NCI-H1105 (cell line): ENCODE data around the gene ALDH1L1.
A peak's percentile ranks its signal among the peaks of the same experiment; 100 is the strongest.

Source experiments
- DNase-seq: peaks from one replicate; lab custom pipeline; 2025; lab: John Stamatoyannopoulos, UW

Gene ALDH1L1

DNA sequence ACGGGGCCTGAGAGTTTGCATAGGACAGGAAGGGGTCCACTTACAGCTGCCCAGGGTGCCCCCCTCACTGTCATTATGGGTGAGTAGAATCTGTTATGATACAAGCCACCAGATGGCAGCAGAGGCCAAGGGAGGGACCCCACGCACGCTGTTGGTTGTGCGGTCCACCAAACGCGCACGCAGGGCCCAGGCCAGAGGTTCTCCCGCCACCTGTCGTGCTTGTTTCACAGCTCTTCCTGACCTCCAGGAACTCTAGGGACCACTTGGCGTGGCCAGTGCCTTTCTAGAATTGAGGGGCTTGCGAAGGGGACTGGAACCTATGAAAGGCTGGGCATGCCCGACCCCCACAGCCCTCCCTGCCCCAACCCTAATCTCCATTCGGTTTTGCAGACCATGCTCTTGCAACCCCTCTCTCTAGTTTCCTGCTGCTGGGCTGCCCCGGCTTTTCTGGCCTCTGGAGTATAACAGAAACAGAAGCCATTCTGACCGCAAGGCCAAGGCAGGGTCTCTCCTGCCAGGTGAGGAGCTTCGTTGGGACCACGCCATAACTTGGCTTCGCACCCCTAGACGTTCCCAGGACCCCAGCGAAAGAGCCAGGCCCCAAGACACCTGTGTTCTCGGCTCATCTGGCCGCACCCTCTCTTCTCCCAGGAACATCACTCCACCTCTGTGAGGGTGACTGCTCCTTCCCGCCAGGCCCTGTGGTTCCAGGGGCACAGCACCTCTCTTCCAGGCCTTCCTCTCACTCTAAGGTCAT lies 46.0 kb downstream of the ALDH1L1 start:
- peak; percentile 68 for DNase-seq

DNA sequence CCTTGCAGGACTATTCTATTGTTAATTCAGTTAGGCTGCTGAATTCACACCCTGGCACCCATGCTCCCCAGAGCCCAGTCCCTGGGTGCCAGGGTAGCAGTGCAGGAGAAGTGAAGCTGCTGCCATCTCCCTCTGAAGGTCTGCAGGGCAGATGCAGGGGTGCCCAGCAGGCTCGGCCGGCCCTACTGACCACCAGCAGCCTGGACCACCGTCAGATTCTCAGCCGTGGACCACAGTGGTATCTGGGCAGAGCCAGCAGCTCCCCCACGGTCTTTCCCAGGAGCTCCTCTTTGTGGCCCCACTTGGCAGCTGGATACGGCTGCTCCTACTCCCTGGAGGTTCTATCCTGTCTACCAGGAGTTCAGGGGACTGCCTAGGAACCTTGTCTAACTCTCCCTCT lies 46.8 kb downstream of the ALDH1L1 start:
- no peak for DNase-seq

DNA sequence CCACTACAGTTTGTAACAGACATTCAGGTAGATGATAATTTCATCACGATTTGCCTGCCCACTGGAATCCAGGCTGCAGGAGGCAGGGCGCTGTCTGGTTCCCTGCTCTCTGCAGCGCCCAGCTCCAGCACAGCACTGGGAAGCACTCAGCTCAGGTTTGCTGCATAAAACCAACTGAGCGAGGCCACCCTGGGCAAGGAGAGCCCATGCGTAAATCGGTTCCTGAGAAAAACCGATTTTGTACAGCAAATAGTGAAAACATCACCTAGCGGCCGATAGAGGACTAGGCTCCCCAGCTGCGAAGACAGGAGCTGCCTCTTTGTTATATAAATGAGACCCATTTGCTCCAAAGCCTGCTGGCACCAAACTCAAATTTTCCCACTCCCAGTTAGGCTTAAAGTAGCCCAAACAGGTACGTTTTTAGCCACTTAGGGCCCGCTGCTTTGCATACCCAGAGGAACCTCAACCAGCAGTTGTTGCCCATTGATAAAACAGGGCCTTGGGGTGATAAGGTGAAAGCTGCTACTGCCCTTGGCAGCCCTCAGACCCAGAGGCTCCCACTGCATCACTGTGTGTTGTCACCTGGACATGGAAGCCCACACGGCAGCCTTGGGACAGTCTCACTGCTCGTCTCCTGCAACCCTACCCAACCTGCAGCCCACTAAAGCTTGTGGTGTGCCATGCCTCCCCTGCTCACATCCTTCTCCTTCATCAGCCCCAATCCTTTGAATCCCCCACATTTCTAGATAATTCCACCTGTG lies 47.5 kb downstream of the ALDH1L1 start:
- no peak for DNase-seq

DNA sequence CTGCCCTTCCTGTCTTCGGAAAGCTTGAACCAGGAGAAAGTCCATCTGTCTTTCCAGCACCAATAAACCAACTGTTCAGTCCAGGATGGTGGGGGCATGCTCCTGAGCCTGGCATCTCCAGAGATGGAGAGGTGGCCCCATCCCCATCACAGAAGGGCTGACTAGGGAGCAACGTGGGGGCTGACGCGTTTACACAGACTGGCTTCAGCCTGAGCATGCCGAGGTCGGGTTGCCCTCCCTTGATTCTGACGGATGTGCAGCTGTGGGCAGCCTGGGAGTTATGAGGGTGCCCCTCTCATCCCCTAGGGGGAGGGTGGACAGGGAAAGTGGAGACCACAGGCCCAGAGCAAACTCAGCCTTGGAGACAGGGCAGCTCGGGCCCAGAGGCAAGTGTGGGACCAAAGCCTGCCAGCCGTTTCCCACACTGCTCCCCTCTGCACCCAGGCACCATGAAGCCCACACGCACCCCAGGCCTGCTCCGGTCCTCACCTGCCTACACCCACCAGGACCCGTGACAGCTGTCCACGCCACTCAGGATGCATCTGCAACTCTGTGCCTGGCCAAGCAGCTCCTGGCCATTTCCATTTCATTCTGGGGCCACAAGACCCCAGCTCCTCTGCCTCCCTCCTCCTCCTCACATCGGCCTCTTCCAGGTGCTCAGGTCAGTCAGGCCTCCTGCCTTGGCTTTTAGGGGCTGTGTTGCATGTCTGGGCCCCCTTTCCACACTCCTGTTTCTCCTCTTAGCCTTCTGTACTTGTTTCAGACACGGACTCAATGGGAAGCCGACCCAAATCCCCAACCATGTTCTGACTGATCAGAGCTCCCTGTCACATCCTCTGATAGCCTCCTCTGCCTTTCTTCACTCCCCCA lies 48.3 kb downstream of the ALDH1L1 start:
- no peak for DNase-seq

DNA sequence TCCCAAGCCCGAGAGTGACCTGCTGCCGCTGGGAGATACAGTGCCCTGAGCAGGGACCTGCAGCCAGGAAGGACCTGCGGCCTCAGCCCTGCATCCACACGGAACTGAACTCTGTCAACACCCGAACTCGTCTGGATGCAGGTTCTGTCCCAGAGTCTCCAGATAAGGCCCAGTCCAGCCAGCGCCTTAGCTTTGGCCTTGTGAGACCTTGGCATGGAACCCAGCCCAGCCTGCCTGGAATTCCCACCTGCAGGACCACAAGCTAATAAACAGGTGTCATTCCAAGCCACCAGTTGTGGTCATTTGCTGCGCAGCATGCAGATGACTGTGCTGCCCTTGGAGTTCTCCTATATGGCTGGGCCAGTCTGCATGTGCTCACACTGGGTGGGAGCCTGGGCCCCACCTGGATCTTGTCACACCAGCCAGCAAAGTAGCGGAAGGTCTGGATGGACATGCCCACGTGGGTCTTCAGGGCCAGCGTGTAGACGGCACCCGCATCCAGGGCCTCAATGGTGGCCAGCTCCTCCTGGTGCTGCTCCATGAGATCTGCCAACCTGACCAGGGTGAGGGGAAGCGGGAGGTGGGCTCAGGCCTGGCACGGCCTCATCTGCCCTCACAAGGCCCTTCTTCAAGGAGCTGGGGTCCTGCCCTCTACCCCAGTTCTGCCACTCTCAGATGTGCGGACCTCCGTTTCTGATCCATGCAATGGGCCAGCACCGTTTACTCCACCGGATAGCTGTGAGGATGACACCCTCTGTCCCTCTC lies 49.2 kb downstream of the ALDH1L1 start:
- DNase-seq, result no peak

DNA sequence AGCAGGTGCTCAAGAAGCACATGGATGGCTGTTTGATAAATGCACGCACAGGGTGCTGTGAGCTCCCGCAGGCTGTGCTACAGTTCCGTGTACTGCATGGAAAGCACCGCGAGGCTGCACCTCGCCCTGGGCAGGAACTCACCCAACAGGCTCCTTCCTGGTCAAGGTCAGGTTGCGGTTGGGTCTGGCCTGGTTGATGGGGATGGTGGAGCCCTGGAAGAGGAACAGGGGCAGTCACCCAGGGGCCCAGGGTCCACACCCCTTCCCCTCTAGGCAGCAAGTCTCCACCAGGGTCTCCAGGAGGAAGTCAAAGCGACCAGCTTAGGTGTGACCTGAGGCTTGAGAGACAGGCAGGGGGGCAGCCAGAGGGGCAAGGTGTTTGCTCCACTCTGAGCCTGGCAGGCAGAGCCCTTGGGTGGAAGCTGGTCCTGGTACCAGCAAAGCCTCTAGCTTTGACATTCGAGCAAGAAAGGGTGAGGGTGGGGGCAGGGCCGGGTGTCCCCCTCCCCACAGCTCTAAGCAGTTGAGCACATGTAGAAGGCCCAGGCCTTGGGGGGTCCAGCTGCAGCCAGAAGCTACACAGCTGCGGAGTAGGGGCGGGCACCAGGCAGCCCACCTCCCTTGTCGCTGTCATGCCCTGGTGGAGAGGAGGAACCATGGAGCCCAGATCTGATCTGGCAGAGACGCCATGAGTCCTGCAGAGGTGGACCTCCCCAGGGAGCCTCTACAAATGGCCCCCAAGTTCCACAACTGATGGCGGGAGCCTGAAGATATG lies 50.1 kb downstream of the ALDH1L1 start:
- no peak for DNase-seq

DNA sequence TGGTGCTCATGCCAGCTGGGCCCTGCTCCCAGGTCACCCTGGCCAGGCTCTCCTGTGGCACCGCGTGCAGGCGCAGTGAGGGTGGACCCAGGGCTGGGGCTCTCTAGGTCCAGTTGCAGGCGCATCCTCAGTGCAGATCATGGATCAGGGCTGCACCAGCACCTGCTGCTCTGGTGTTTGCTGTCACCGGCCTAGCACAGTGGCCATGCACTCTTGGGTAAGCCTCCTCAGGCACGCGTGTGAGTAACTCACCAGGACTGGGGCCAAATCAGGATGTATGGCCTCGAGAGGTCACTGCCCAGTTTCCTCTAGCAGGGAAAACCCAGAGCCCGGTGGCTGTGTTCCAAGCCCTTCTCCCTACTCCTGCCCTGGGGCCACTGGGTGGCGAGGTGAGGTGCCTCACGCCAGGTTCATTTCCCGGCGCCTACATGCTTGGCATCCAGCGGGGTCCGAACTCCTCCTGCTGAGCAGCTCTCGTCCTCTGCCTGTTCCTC lies 50.9 kb downstream of the ALDH1L1 start:
- no peak for DNase-seq

DNA sequence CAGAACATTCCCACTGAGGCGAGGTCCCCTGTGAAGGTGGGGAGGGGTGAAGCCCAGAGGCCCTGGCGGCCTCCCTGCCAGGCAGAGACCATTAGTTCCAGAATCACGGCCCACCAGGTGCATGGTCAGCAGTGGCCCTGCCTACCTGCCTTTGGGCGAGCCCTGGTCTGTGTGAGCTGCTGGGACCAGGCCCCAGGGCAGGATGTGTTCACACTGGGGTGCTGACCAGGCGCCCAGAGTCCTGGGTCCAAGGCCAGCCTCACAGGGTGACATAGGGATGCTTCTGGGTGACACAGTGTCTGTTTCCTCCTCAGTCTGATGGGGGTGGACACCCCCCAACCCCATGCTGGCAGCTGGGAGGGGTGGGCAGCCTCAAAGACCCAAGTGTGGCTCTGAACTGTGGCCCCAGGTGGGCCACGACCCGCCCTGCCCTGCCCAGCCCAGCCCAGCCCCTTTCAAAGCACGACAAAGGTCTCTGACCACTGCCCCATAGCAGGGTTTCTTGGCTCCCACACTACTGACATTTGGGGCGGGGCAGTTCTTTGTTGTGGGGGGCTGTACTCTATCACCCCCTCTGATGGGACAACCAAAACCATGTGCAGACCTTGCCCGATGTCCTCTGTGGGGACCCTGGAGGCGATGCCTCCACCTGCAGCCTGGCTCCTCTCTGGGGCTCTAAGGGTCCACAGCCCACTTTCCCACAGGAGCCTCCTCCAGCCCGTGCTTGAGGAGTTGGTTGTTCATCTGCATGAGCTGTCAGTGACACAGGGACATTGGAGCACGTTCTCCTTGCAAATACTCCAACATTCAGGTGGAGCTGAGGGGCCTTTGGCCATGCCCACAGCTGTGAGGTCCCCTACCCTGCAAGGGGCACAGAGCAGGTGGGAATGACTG lies 51.6 kb downstream of the ALDH1L1 start:
- DNase-seq, result no peak

DNA sequence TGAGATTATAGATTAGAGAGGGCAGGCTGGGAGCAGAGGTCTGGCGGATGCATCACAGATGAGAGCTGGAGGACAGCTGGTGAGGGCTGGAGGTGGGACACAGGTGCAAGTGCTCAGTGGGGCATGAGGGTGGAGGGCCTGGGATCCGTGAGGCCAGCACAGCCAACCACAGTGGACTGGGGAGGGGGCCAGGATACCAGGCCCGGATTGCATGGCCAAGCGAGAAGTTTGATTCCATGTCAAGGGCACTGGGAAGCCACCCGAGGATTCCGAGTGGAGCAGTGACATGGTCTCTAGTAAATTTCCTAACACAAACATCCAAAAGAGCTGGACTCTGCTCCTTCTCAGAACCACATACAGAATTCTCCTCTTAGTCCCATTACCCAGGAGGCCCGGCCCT lies 52.5 kb downstream of the ALDH1L1 start:
- DNase-seq, result no peak

DNA sequence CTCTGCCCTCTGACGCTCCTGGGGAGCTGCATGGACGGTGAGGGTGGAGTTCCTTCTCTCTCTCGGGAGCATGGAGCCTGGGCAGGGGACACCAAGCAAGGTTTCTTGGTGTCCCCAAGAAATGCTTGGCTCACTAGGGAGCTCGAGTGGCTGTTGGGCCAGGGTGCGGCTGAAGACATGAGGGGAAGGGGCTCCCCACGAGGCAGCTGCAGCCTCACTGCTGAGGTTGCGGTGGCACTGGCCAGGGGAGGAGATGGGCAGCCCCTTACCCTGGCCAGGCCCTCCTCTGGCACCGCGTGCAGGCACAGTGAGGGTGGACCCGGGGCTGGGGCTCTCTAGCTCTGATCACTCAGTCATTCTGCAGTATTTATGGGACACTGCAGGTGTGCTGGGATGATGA lies 52.9 kb downstream of the ALDH1L1 start:
- DNase-seq, result no peak

DNA sequence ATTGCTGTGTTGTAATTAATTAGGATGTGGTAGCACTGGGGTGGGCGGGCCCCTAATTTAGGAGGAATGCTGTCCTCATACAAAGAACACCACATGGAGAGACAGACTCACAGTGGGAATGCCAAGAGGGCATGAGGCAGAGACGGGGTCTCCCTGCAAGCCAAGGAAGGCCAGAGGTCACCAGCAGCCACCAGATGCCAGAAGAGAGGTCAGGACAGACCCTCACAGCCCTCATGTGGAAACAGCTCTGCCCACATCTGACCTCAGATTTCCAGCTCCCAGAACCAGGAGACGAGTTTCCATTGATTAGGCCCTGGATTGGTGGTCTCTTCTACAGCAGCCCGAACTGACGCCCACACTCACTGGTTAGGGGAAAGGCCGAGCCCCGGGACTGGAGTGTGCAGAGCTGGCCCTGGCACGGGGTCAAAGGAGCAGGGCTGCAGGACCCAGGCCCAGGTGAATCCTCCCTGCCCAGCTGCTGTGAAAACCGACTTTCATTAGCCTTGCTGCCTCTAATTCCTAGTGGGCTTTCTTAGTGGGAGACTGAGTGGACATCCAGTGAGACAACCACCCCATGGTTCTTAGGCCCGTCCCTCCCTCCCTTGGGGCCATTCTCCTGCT lies 53.5 kb downstream of the ALDH1L1 start:
- no peak for DNase-seq

DNA sequence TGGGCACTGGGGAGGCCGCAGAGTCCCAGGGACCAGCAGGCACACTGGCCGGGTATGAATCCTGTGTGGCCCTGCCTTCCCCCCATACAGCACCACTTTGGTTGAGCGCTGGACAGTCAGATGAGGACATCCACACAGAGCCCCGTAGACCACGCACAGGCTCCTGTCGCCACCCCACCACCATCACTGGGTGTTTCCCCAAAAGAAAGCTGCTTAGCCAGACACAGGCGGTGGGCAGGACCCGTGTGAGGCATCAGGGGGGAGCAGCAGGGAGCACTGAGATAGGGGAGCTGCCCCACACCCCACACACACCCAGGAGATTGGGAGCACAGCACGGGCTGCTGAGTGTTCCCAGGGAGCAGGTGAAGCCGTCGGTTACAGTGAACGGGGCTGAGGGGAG lies 54.1 kb downstream of the ALDH1L1 start:
- no peak for DNase-seq

DNA sequence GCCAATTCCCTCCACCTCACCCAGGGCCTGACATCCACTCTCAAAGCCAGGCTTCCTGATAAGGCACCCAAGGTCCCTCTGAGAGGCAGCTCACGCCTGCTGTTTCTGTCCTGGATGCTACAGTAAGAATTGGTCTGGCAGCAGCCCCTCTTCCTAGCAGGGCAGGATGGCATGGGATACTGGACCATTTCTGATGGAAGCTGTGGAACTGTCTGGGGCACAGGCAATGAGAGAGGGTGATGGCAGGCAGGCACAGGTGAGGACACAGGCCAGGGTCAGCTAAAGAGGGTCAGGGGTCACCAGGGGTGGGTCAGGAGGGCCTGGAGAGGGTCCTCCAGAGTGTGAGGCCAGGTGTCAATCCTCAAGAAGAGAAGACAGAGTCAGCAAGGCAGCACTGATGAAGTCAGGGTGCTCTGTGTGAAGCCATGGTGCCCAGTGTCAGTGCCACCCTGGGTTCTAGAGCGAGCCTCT lies 54.6 kb downstream of the ALDH1L1 start:
- no peak for DNase-seq

DNA sequence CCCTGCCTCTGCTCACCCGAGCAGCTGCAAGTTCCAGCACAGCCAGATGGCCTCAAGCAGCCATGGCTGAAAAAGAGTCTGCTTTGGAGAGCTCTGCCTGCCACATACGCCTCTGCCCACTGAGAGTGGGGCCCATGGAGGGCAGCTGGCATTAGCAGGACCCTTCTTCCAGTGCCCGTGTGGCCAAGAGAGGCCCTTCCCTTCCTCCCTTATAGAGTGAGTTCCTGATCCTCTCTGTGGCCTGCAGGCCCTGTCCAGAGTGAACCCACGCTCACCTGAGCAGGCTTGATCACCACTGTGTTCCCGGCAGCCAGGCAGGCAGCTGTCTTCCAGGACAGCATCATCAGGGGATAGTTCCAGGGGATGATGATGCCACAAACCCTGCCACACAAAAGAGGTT lies 55.0 kb downstream of the ALDH1L1 start:
- no peak for DNase-seq

DNA sequence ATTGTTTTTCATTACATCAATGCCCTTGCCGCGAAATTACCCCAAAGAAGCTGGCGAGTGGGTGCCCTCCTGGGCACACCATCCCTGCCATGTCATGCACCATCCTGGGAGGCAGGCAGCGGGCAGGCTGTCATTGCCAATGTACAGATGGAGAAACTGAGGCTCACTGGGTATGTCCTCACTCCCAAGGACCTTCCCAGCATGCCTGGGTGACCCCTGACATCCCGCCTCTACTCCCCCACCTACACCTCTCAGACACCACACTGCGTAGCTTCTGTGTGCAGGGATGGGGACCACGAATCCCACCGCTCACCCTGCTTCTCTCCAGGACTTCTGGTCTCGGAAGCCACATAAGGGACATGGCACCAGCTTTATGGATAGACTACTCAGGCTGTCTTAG lies 55.5 kb downstream of the ALDH1L1 start:
- no peak for DNase-seq

DNA sequence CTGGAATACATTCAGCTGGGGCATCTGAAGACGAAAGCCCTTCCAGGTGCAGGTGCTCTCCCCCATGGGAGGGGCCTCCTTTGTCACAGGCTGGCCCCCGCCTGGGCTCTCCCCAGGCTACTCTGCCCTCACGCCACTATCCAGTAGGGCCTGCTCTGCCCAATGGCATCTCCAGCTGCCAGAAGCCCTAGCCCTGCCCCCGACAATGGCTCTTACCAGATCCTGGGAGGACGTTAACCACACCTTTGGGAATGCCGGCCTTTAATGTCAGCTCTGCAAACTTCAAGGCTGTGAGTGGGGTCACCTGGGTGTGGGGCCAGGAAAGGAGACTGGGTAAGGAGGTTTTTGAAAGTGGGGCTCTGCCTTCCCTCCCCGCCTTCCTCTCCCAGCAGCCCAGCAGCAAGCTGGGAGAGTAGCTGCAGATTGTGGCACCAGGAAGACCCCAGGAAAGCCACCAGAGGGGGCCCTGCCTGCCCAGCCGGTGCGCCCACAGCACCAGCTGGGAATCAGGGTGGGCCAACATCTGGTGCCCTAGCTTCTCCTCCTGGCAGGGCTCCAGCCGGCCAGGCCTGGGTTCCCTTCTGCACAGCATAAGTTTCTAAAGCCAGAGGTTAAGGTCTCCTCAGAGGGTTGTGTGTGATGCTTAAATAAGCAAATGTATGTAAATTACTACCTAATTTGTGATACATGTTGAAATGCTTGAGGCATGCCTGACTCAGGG lies 56.1 kb downstream of the ALDH1L1 start:
- DNase-seq, result no peak

DNA sequence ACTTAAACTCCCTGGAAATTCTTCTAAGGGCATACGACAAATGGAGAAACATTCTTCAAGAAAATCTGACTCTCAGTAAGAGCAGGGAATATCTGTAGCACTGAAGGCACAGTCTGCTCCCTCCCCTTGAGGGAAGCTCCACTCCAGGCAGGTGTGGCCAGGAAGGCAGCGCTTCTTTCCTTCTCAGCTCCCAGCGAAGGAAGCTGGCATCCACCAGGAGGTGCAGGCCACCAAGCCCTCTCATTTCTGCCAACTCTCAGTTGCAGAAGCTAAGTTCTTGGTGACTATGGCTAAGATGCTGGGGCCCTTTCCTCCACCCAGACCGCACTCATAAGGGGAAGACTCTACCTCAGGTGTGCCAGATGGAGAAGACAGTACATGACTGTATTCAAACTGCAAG lies 58.8 kb downstream of the ALDH1L1 start:
- DNase-seq, result no peak

DNA sequence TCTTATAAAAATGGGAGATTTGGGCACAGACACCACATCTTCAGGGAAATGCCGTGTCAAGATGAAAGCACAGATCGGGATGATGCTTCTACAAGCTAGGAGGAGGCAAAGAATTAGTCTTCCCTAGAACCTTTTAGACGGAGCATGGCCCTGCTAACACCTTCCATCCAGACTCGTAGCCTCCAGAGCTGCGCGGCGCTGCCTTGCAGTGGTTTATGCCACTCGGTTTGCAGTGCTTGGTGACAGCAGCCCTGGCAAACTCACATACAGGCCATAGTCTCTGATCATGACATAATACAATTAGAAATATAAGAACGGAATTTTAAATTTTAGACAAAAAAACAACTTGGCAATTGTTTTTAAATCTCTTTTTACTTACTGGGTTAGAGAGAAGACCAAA lies 59.3 kb downstream of the ALDH1L1 start:
- DNase-seq, result no peak

DNA sequence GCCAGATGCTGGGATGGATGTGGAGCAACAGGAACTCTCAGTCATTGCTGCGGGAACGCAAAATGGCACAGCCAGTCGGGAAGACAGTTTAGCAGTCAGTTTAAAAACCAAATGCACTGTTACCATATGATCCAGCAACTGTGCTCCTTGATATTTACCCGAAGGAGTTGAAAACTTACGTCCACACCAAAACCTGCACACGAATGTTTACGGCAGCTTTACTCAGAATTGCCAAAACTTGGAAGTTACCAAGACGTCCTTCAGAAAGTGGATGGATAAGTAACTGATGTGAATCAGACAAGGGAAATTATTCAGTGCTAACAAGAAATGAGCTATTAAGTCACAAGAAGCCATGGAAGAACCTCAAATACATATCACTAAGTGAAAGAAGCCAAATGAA lies 60.4 kb downstream of the ALDH1L1 start:
- DNase-seq, result no peak
